Ovary (tissue), 9 donors: ENCODE data around the gene SNAPC5. TPM values are rescaled to one million over a fixed set of nuclear protein-coding genes. Genes with fewer than 3 reads are reported as not detected.
"Not testable (repeated sequence)": the region's sequence is repeated elsewhere in the genome, so short reads cannot be mapped to it uniquely, and the experiment has no call there.

Experiments used
- DNase-seq, 5 donors: peaks; one replicate each; pipeline ENCODE4 v3.0.0-alpha.2; 2019 to 2020
- H3K27ac ChIP-seq, 2 donors: fragments of 200-600 bp; one replicate each; pipeline versions ENCODE4 v1.5.1 to v1.8.0; 2019 to 2022
- H3K27me3 ChIP-seq: fragments of 200-600 bp; one replicate; pipeline ENCODE4 v1.8.0; 2022
- H3K36me3 ChIP-seq: fragments of 200-600 bp; sonication (generic); one replicate; pipeline ENCODE4 v1.5.1; 2019
- H3K4me1 ChIP-seq: one replicate; pipeline ENCODE4 v1.8.1; 2013; ENCODE audit warnings: mild to moderate bottlenecking, moderate library complexity; ENCODE audit not compliant: insufficient read depth
- H3K4me3 ChIP-seq: fragments of 200-600 bp; sonication (generic); one replicate; pipeline ENCODE4 v1.5.1; 2017
- H3K9me3 ChIP-seq, 2 donors: fragments of 200-600 bp in 1 of 2; sonication (generic) in 1 of 2; one replicate each; pipeline versions ENCODE4 v1.5.1 to v1.8.1; 2013 to 2019; ENCODE audit warnings: mild to moderate bottlenecking in 1 of 2, moderate library complexity in 1 of 2
- CTCF ChIP-seq, 3 donors: fragments of 450-650 bp in 2 of 3; fragments of 200-600 bp in 1 of 3; IDR thresholded peaks; one replicate each; pipeline versions ENCODE4 v1.5.1 to v1.8.0; 2016 to 2022; ENCODE audit warnings: antibody characterized with exemption in 3 of 3, mild to moderate bottlenecking in 1 of 3
- EP300 ChIP-seq: sonication (generic); formaldehyde crosslinking; IDR thresholded peaks from one replicate; pipeline ENCODE4 v1.6.1; 2017; ENCODE audit warnings: antibody characterized with exemption
- POLR2A ChIP-seq: fragments of 450-650 bp; IDR thresholded peaks from one replicate; pipeline ENCODE4 v1.6.1; 2017; ENCODE audit warnings: antibody characterized with exemption, mild to moderate bottlenecking, moderate library complexity
- WGBS, 3 donors: extraction: QIAGEN DNeasy Blood & Tissue Kit in 1 of 3; methylation state at CpG; one replicate each; pipeline versions ENCODE4 v1.1.5 to v1.1.7; 2013 to 2017; 5-methylcytosine and 5-hydroxymethylcytosine counted together
- intact Hi-C, 4 donors: fragments of 100-400 bp; cut with DNase I; formaldehyde crosslinking; loops; one replicate each; pipeline versions ENCODE4 v1.11.0 to v1.15.1; 2022 to 2023
- polyA plus RNA-seq, 2 donors: library from polyadenylated mRNA; stranded (reverse); fragments of 200-250 nt in 1 of 2; fragments of 350-450 nt in 1 of 2; fragmentation: Illumina TruSeq in 1 of 2; extraction: RNeasy Lipid Tissue Mini Kit (QIAGEN cat#74804) in 1 of 2; gene quantifications; one replicate each; pipeline ENCODE4 v1.2.3, GENCODE V29; 2013 to 2014
- total RNA-seq, 7 donors: library from RNA; depleted of rRNA in 2 of 7; stranded (reverse); fragments of >200 nt in 2 of 7; fragmentation: NEBNext Ultra II Directional in 3 of 7; extraction: Animal tissue kit (Norgen Biotek cat#: 25700) in 3 of 7; gene quantifications; one replicate each; pipeline versions ENCODE4 v1.1.0 to v1.2.4, GENCODE V29; 2016 to 2023
- donor health status: DM: no; HTN: no; CAD: no; lungs with moderate emphysema.
- donor health status: DM: no; HTN: no; CAD: no.
- donor health status: Bipolar disorder and iron deficiency.
- donor health status: DM: yes; HTN: yes; CAD: no.
- donor health status: DM: no; HTN: no; CAD: no.
- donor health status: DM: yes; HTN: yes; CAD: no.

SNAPC5 gene
- total and polyA plus RNA-seq, 9 donors = 14.6 to 33.4 (median 28.2) TPM

- no peak overlapping the region for H3K4me3 ChIP-seq
- intact Hi-C loops = no loop called here
These were observed 25.2 kb downstream of the SNAPC5 start for GRCh38 chr15:66472176-66472999.

GRCh38 chr15:66470825-66471224, 26.7 kb downstream of the SNAPC5 start:
- H3K4me3 ChIP-seq, H3K4me1 ChIP-seq, H3K27me3 ChIP-seq, DNase-seq, H3K27ac ChIP-seq, H3K9me3 ChIP-seq, intact Hi-C loops, H3K36me3 ChIP-seq: not testable (repeated sequence)
- 89 to 92% (median 91%) methylated on average over 4 of the region's 4 CpGs for WGBS, 3 donors

More at GRCh38 chr15:66472176-66472999, 25.2 kb downstream of the SNAPC5 start:
- H3K27ac ChIP-seq = no peak overlapping the region
- no peaks in the 10 kb centered on the region for H3K36me3 ChIP-seq
- H3K9me3 ChIP-seq = no peaks in the 10 kb centered on the region
- WGBS, 3 donors = 9 to 13% (median 12%) methylated on average over 8 of the region's 8 CpGs
- H3K27me3 ChIP-seq = no peaks in the 10 kb centered on the region
- peak in 3 of 5 donors; percentile 27 to 29 (median 28) for DNase-seq
- TF ChIP-seq POLR2A (no peak), CTCF (IDR thresholded peaks at IDR 0.05) (no peak), EP300 (no peak)
- peaks cover 4% of the 10 kb centered on the region for H3K4me1 ChIP-seq

- intact Hi-C loops, H3K27ac ChIP-seq, H3K9me3 ChIP-seq, H3K4me3 ChIP-seq, DNase-seq, H3K27me3 ChIP-seq, H3K36me3 ChIP-seq, H3K4me1 ChIP-seq: not testable (repeated sequence)
- 91 to 95% (median 94%) methylated on average over 11 of the region's 11 CpGs for WGBS, 3 donors
These were observed 30.2 kb downstream of the SNAPC5 start for GRCh38 chr15:66467162-66468040.

- H3K4me1 ChIP-seq, H3K36me3 ChIP-seq, H3K27ac ChIP-seq, DNase-seq, H3K4me3 ChIP-seq, H3K27me3 ChIP-seq, H3K9me3 ChIP-seq, intact Hi-C loops: not testable (repeated sequence)
- WGBS, 3 donors = 94 to 98% (median 97%) methylated on average over 6 of the region's 6 CpGs
These were observed 32.3 kb downstream of the SNAPC5 start for GRCh38 chr15:66465294-66465693.

GRCh38 chr15:66462627-66463026, 34.9 kb downstream of the SNAPC5 start:
- WGBS, 3 donors = 84 to 93% (median 84%) methylated on average over 4 of the region's 4 CpGs
- Histone ChIP-seq H3K36me3 (no peaks in the 10 kb centered on the region), H3K4me1 (no peaks in the 10 kb centered on the region), H3K27me3 (no peaks in the 10 kb centered on the region), H3K27ac (no peak overlapping the region), H3K4me3 (no peak overlapping the region), H3K9me3 (no peaks in the 10 kb centered on the region)
- TF ChIP-seq EP300 (no peak), POLR2A (no peak), CTCF (IDR thresholded peaks at IDR 0.05) (no peak)
- no peak for DNase-seq
- intact Hi-C loops = no loop called here
